ENCODE data around the gene POU3F1.

- TF ChIP-seq CTCF (conservative IDR thresholded peaks at IDR 0.05; ENCODE audit: low read depth, low read length) (no peak), EZH2phosphoT487 (IDR thresholded peaks at IDR 0.05; ENCODE audit: borderline replicate concordance, low read length) (no peak), EZH2 (IDR thresholded peaks at IDR 0.05; ENCODE audit: low read length, unreplicated experiment) (no peak)
These were observed 41.8 kb upstream of the POU3F1 start for GRCh38 chr1:38088366-38088765.
